A549 (cell line): Measurements from ENCODE around the gene CENPQ. TPM values are rescaled to one million over a fixed set of nuclear protein-coding genes. Genes with fewer than 3 reads are reported as not detected.
A peak's percentile ranks its signal among the peaks of the same experiment; 100 is the strongest.

ENCODE experiments used
- ATAC-seq, 2 experiments: fragments of 200-7000 bp in 1 of 2; fragments of >200 bp in 1 of 2; cut with Nextera tagmentation in 1 of 2; cut with Tn5 transposase in 1 of 2; 3 replicates each; pipeline versions ENCODE4 v1.8.0 to v1.9.1; 2018 to 2020; ENCODE audit warnings: mild to moderate bottlenecking in 1 of 2, moderate library complexity in 1 of 2
- CTCF ChIA-PET: fragments of 300-600 bp; sonication (Branson Sonifier 250); formaldehyde crosslinking; extraction: SDS; loops from one replicate; lab custom pipeline; 2021; ENCODE audit warnings: antibody characterized with exemption, inconsistent platforms; lab: Yijun Ruan, JAX
- POLR2A ChIA-PET: fragments of 350-600 bp; formaldehyde crosslinking; extraction: SDS; loops from one replicate; lab custom pipeline; 2021; ENCODE audit warnings: antibody characterized with exemption, inconsistent platforms; lab: Yijun Ruan, JAX
- DNase-seq, 2 experiments: peaks; one replicate each; pipeline versions ENCODE4 v3.0.0 to v3.0.0-alpha.2; 2011 to 2016; ENCODE audit warnings: low read depth in 1 of 2, low spot score in 1 of 2
- FAIRE-seq: peaks from 2 replicates; lab custom pipeline; 2011; peaks lifted over from hg19 to GRCh38; lab: Jason Lieb, UNC
- H3K27ac ChIP-seq, 2 experiments: fragments of >200 bp; sonication (Bioruptor Twin); formaldehyde crosslinking; 3 replicates each; pipeline ENCODE4 v1.5.1; 2016 to 2017
- H3K4me1 ChIP-seq: fragments of >200 bp; sonication (Bioruptor Twin); formaldehyde crosslinking; 3 replicates; pipeline ENCODE4 v1.6.1; 2016
- H3K4me2 ChIP-seq: fragments of >200 bp; sonication (Bioruptor Twin); formaldehyde crosslinking; 3 replicates; pipeline ENCODE4 v1.6.1; 2016
- H3K4me3 ChIP-seq: fragments of >200 bp; sonication (Bioruptor Twin); formaldehyde crosslinking; 3 replicates; pipeline ENCODE4 v1.5.1; 2016
- H3K9me3 ChIP-seq: fragments of >200 bp; sonication (Bioruptor Twin); formaldehyde crosslinking; 3 replicates; pipeline ENCODE4 v1.6.1; 2016
- CBX8 ChIP-seq: fragments of 200-600 bp; sonication (generic); IDR thresholded peaks from 2 replicates; pipeline ENCODE4 v1.6.1; 2016
- CHD2 ChIP-seq: fragments of 150-350 bp; IDR thresholded peaks from 2 replicates; pipeline ENCODE4 v1.6.1; 2014; ENCODE audit warnings: low read length; ENCODE audit not compliant: partially characterized antibody
- CHD4 ChIP-seq: fragments of 200-600 bp; sonication (generic); IDR thresholded peaks from 2 replicates; pipeline ENCODE4 v1.6.1; 2016; ENCODE audit warnings: antibody characterized with exemption, mild to moderate bottlenecking, borderline replicate concordance
- CTCF ChIP-seq: fragments of >200 bp; sonication (Bioruptor Twin); formaldehyde crosslinking; IDR thresholded peaks from 3 replicates; pipeline ENCODE4 v1.5.1; 2016
- FOSB ChIP-seq: fragments of 250-450 bp; sonication (Bioruptor Pico); IDR thresholded peaks from 2 replicates; pipeline ENCODE4 v1.5.0; 2020; ENCODE audit warnings: mild to moderate bottlenecking, moderate library complexity
- JUNB ChIP-seq: fragments of >200 bp; sonication (Bioruptor Twin); formaldehyde crosslinking; IDR thresholded peaks from 2 replicates; pipeline ENCODE4 v1.6.1; 2016
- RAD21 ChIP-seq, 2 experiments: fragments of >200 bp in 1 of 2; sonication (Bioruptor Twin) in 1 of 2; formaldehyde crosslinking in 1 of 2; IDR thresholded peaks in 1 of 2; conservative IDR thresholded peaks in 1 of 2; 2 replicates in 1 of 2; 3 replicates in 1 of 2; pipeline ENCODE4 v1.6.1; 2012 to 2018; ENCODE audit warnings: inconsistent platforms in 1 of 2
- RARB ChIP-seq: fragments of 250-450 bp; sonication (Bioruptor Pico); IDR thresholded peaks from 2 replicates; pipeline ENCODE4 v1.8.0; 2021; ENCODE audit warnings: mild to moderate bottlenecking, moderate library complexity
- SMC3 ChIP-seq: fragments of >200 bp; sonication (Bioruptor Twin); formaldehyde crosslinking; IDR thresholded peaks from 3 replicates; pipeline ENCODE4 v1.6.1; 2018; ENCODE audit warnings: inconsistent platforms
- TP53 ChIP-seq: fragments of 250-450 bp; sonication (Bioruptor Pico); IDR thresholded peaks from 2 replicates; pipeline ENCODE4 v1.5.0; 2021; ENCODE audit warnings: mild to moderate bottlenecking, moderate library complexity
- USF2 ChIP-seq: fragments of 450-650 bp; IDR thresholded peaks from 2 replicates; pipeline ENCODE4 v1.6.1; 2014; ENCODE audit warnings: antibody characterized with exemption
- WGBS: methylation state at CpG from one replicate; pipeline ENCODE4 v1.1.6; 2017; ENCODE audit errors: missing lambda C conversion rate; 5-methylcytosine and 5-hydroxymethylcytosine counted together
- polyA plus RNA-seq, 4 experiments: library from polyadenylated mRNA; depleted of rRNA in 3 of 4; stranded (reverse); fragments of >200 nt; fragmentation: RNase III in 1 of 4; extraction: RNeasy Plus Mini Kit Qiagen cat#74134 plus additional on column Dnase treatment in 1 of 4; gene quantifications; 2 replicates in 3 of 4; 3 replicates in 1 of 4; pipeline ENCODE4 v1.2.3, GENCODE V29; 2011 to 2017
- TF ChIP-seq, protein P1 (sequence below): fragments of 200-600 bp; sonication (generic); IDR thresholded peaks from 2 replicates; pipeline ENCODE4 v1.6.1; 2016; ENCODE audit warnings: antibody characterized with exemption, mild to moderate bottlenecking, moderate library complexity
- TF ChIP-seq, protein P2 (sequence below): fragments of 150-350 bp; IDR thresholded peaks from 2 replicates; pipeline ENCODE4 v1.6.1; 2014; ENCODE audit warnings: low read depth, mild to moderate bottlenecking, low read length

Gene CENPQ
- polyA plus RNA-seq, 2 of the 4 experiments (the other 2 are of a cell fraction), result 11.4 to 14.2 TPM

DNA sequence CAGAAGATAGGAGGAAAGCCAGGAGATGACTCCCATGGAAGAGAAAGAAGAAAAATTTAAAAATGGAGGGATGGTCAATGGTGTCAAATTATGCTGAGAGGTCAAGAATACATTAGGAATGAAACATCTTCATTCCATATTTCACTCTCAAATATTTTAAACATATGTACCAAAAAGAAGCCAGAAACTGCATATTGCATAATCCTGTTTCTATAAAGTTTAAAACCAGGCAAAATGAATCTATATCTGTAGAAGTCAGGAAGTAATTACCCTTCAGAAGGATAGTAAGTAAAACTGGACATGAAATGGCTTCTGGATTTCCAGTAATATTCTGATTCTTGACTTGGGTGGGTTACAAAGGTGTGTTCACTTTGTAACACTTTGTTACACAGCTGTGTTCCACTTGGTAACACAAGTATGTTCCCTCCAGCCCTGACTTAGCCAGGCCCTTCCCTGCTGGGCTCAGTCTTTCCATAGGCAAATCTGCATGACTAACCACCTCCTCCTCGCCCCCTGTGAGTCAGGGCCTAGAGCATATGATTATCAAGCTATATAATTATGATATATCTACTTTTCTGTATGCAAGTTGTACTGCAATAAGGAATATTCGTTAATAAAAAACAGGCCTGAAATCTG, 67.1 kb downstream of the CENPQ start (continued):
- TF ChIP-seq, protein P1, sequence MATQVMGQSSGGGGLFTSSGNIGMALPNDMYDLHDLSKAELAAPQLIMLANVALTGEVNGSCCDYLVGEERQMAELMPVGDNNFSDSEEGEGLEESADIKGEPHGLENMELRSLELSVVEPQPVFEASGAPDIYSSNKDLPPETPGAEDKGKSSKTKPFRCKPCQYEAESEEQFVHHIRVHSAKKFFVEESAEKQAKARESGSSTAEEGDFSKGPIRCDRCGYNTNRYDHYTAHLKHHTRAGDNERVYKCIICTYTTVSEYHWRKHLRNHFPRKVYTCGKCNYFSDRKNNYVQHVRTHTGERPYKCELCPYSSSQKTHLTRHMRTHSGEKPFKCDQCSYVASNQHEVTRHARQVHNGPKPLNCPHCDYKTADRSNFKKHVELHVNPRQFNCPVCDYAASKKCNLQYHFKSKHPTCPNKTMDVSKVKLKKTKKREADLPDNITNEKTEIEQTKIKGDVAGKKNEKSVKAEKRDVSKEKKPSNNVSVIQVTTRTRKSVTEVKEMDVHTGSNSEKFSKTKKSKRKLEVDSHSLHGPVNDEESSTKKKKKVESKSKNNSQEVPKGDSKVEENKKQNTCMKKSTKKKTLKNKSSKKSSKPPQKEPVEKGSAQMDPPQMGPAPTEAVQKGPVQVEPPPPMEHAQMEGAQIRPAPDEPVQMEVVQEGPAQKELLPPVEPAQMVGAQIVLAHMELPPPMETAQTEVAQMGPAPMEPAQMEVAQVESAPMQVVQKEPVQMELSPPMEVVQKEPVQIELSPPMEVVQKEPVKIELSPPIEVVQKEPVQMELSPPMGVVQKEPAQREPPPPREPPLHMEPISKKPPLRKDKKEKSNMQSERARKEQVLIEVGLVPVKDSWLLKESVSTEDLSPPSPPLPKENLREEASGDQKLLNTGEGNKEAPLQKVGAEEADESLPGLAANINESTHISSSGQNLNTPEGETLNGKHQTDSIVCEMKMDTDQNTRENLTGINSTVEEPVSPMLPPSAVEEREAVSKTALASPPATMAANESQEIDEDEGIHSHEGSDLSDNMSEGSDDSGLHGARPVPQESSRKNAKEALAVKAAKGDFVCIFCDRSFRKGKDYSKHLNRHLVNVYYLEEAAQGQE, result no peak
- TF ChIP-seq CHD4, result no peak
- TF ChIP-seq RAD21 (conservative IDR thresholded peaks at IDR 0.05 in 1 of 2, IDR thresholded peaks at IDR 0.05 in 1 of 2), result no peak
- TF ChIP-seq JUNB, result no peak
- TF ChIP-seq, all 56 proteins: peak for 0

DNA sequence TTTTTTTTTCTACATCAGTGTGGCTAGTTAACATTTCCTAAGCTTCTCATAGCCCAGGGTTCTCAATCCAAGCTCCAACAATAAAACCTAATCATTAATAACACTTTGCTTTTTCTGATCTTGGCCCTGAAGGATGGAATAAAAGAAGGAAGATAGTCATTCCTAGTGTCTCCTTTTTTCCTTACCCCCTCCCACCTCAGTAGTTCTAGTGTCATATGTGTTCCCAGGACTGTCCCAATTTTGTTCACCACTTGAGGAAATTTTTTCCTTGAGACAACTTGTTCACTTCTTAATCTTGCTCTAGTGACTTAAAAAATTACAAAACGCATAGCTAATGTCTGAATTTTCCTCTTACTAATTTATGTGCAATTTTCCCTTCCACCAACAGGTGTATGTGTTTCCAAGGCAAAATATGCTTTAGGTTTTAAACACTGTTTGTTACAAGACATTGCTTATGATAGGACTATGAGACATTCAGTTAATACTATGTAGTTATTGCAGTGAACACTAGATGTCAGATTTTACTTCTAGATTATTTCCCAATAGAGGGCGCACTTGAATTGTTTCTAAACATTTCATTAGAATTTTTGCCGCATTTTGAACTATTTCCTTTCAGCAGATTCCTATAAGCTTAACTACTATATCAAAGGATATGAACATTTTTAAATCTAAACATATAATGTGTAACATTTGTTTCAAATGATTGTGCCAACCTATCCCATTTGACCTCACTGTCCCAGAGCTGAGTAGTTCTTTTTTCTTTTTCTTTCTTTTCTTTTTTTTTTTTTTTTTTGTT, 68.8 kb downstream of the CENPQ start:
- POLR2A ChIA-PET, result interaction anchor here (0.7 to 1.0 kb wide), 2 partner anchors 20 to 75 kb away, joined by 3 read pairs; no protein-coding TSS in a partner anchor

More for the DNA sequence above, 68.8 kb downstream of the CENPQ start:
- peak; percentile 64 to 77 for DNase-seq
- no peaks in the 10 kb centered on the region for H3K9me3 ChIP-seq
- FAIRE-seq, result peak; percentile 68
- TF ChIP-seq RAD21 (conservative IDR thresholded peaks at IDR 0.05 in 1 of 2, IDR thresholded peaks at IDR 0.05 in 1 of 2) (peak; percentile 79 to 88), CBX8 (no peak), CHD2 (no peak), FOSB (CRISPR knock-in tag) (no peak), SMC3 (peak; percentile 90), TP53 (no peak), USF2 (no peak), RARB (CRISPR knock-in tag) (no peak), CTCF (peak; percentile 98)
- TF ChIP-seq, protein P2, sequence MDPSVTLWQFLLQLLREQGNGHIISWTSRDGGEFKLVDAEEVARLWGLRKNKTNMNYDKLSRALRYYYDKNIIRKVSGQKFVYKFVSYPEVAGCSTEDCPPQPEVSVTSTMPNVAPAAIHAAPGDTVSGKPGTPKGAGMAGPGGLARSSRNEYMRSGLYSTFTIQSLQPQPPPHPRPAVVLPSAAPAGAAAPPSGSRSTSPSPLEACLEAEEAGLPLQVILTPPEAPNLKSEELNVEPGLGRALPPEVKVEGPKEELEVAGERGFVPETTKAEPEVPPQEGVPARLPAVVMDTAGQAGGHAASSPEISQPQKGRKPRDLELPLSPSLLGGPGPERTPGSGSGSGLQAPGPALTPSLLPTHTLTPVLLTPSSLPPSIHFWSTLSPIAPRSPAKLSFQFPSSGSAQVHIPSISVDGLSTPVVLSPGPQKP, result no peak
- CTCF ChIA-PET, result interaction anchor here (0.6 to 7.2 kb wide), 35 partner anchors 10 to 1929 kb away, joined by 3 to 76 read pairs (median 5); partner anchors contain the start of gene C6orf141
- H3K27ac ChIP-seq, result peak overlapping the region; percentile 63 to 85
- peaks cover 25% of the 10 kb centered on the region for H3K4me1 ChIP-seq
- ATAC-seq, result peak; percentile 97 to 98
- H3K4me3 ChIP-seq, result peak overlapping the region; percentile 32
- H3K4me2 ChIP-seq, result peak overlapping the region; percentile 69
- WGBS, result 0% methylated on average over 3 of the region's 3 CpGs
